ENCODE data around the gene MYCBP2.

MYCBP2 gene

DNA sequence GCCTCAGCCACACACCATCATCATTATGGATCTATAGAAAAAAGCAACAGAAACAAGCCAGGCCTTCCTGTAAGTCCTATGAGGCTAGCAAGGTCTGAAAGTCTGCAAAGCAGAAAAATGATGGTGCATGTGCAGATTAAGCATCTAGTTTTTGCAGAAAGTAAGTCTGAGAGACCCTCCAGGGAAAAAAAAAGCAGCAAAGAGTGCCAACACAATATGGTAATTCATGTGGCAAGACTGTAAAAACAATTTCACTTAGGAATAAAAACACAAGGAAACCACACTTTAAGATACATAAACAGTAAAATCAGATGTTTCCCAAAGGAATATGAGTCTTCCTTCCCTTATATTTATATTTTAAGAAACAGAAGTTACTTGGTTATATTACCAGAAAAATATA lies 187.6 kb downstream of the MYCBP2 start:
- Histone ChIP-seq H3K27me3 (ENCODE audit: control insufficient read depth in 1 of 2, insufficient read depth in 2 of 2, low read length in 2 of 2) (no peaks in the 10 kb centered on the region), H3K36me3 (ENCODE audit: insufficient read depth, low read length) (peaks cover 23% of the 10 kb centered on the region), H3K9me3 (ENCODE audit: low read length) (no peaks in the 10 kb centered on the region), H3K27ac (ENCODE audit: low read depth, low read length) (no peak overlapping the region), H3K4me3 (ENCODE audit: low read depth in 1 of 2, low read length in 2 of 2) (no peak overlapping the region), H3K9ac (ENCODE audit: low read length) (no peak overlapping the region), H3K4me1 (ENCODE audit: insufficient read depth, low read length) (no peaks in the 10 kb centered on the region)

DNA sequence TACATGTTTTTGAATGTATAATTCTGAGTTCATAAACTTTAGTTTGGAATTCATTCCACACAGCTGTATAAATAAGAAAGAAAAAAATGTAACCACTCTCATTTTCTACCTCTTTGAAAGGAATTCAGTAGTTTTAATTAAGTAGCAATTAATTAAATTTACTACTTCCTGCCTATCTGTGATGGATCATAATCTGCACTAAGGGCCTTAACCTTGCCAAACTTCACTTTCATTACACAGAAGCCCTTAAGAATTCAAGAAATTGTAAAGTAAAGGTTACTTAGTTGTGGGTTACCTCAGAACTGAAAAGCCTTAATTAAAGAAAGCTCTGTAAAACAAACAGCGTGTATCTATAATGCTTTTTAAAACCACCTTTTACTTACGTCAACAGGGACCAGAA lies 188.1 kb downstream of the MYCBP2 start:
- no peaks in the 10 kb centered on the region for H3K27me3 ChIP-seq (ENCODE audit: control insufficient read depth in 1 of 2, insufficient read depth in 2 of 2, low read length in 2 of 2)
- H3K36me3 ChIP-seq (ENCODE audit: insufficient read depth, low read length), result peaks cover 20% of the 10 kb centered on the region
- H3K27ac ChIP-seq (ENCODE audit: low read depth, low read length), result no peak overlapping the region
- H3K9ac ChIP-seq (ENCODE audit: low read length), result no peak overlapping the region
- H3K4me3 ChIP-seq (ENCODE audit: low read depth in 1 of 2, low read length in 2 of 2), result no peak overlapping the region
- H3K4me1 ChIP-seq (ENCODE audit: insufficient read depth, low read length), result no peaks in the 10 kb centered on the region
- H3K9me3 ChIP-seq (ENCODE audit: low read length), result no peaks in the 10 kb centered on the region

DNA sequence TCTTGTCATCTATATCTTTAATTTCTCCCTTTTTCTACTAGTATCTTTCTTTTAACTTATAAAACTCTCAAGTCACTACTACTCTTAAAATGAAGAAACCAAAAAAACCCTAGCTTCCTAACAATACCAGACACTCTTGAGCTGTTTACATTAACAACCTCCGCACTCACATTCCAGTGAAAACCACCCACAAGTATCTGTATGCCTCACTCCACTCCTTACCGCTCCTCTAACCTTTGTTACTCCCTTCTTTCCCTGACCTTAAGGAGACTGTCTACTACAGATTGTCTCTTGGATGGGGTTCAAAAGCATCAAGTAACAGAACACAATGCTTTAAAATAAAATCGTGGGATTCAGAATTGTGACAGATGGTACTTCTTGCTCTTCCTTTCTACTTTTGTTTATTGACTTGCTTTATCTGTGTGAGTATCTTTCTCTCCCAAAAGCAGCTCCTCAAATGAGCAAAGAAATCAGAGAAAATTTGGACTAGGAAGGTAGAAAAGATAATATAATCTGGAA lies 189.9 kb downstream of the MYCBP2 start:
- Histone ChIP-seq H3K4me1 (ENCODE audit: insufficient read depth, low read length) (no peaks in the 10 kb centered on the region), H3K9me3 (ENCODE audit: low read length) (no peaks in the 10 kb centered on the region), H3K27ac (ENCODE audit: low read depth, low read length) (no peak overlapping the region), H3K36me3 (ENCODE audit: insufficient read depth, low read length) (peaks cover 11% of the 10 kb centered on the region), H3K27me3 (ENCODE audit: control insufficient read depth in 1 of 2, insufficient read depth in 2 of 2, low read length in 2 of 2) (no peaks in the 10 kb centered on the region), H3K9ac (ENCODE audit: low read length) (no peak overlapping the region), H3K4me3 (ENCODE audit: low read depth in 1 of 2, low read length in 2 of 2) (no peak overlapping the region)

DNA sequence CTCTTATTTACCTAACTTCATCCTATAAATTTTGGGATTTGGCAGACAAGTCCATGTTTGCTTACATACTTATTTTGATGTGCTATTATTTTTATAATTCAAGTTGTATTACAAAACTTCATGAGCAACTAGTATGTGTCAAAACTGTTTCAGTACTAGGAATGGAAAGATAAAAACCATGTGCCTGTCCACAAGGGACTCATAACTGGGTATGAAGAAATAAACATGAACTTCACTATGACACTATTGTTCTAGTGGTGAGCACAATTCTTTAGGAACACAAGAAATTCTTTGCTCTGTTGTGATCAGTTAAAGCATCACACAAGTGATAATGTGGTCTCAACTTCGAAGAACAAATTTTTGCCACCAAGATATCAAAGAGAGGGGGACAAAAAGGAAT lies 202.5 kb downstream of the MYCBP2 start:
- H3K27me3 ChIP-seq (ENCODE audit: control insufficient read depth in 1 of 2, insufficient read depth in 2 of 2, low read length in 2 of 2), result no peaks in the 10 kb centered on the region
- H3K4me1 ChIP-seq (ENCODE audit: insufficient read depth, low read length), result no peaks in the 10 kb centered on the region
- no peak overlapping the region for H3K9ac ChIP-seq (ENCODE audit: low read length)
- H3K27ac ChIP-seq (ENCODE audit: low read depth, low read length), result no peak overlapping the region
- H3K36me3 ChIP-seq (ENCODE audit: insufficient read depth, low read length), result peaks cover 8% of the 10 kb centered on the region
- H3K4me3 ChIP-seq (ENCODE audit: low read depth in 1 of 2, low read length in 2 of 2), result no peak overlapping the region
- no peaks in the 10 kb centered on the region for H3K9me3 ChIP-seq (ENCODE audit: low read length)

DNA sequence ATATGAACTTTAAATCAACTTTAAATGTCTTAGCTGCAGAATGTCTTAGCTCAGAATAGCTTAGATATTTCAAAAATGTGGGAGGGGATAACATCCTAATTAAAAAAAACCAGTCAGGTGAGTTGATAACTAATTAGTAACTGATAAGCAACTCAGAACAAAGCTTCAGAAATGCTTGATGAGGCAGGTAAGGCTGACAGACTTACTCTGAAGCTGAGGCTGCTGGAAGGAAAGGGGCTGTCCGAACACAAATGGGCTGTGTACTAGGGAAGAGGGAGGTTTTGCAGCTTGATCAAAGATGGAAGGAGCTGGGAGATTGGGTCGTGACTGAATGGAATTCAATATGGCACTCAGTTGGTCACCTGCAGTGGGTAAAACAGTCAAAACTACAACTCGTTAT lies 208.8 kb downstream of the MYCBP2 start:
- H3K4me1 ChIP-seq (ENCODE audit: insufficient read depth, low read length), result no peaks in the 10 kb centered on the region
- peaks cover 15% of the 10 kb centered on the region for H3K36me3 ChIP-seq (ENCODE audit: insufficient read depth, low read length)
- H3K4me3 ChIP-seq (ENCODE audit: low read depth in 1 of 2, low read length in 2 of 2), result no peak overlapping the region
- H3K27ac ChIP-seq (ENCODE audit: low read depth, low read length), result no peak overlapping the region
- no peaks in the 10 kb centered on the region for H3K9me3 ChIP-seq (ENCODE audit: low read length)
- no peaks in the 10 kb centered on the region for H3K27me3 ChIP-seq (ENCODE audit: control insufficient read depth in 1 of 2, insufficient read depth in 2 of 2, low read length in 2 of 2)
- no peak overlapping the region for H3K9ac ChIP-seq (ENCODE audit: low read length)

DNA sequence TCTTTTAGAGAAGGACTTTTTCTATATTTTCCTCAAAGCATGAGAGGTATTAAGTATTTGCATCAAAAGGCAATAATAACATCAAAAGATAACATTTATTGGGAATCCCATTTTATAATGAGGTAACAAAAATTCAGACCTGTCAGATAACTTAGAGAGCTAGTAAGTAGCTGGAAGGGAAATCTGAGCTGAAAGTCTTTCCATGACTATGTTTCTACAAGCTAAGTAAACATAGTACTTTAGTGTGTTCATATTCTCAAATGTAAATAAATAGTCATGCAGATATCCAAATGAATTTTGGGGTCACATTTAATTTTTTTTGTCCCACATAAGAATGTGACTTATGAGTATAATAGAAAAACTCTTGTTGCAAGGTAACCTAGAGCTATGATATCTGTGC lies 212.6 kb downstream of the MYCBP2 start:
- Histone ChIP-seq H3K9me3 (ENCODE audit: low read length) (no peaks in the 10 kb centered on the region), H3K27me3 (ENCODE audit: control insufficient read depth in 1 of 2, insufficient read depth in 2 of 2, low read length in 2 of 2) (no peaks in the 10 kb centered on the region), H3K4me1 (ENCODE audit: insufficient read depth, low read length) (no peaks in the 10 kb centered on the region), H3K36me3 (ENCODE audit: insufficient read depth, low read length) (peaks cover 11% of the 10 kb centered on the region), H3K4me3 (ENCODE audit: low read depth in 1 of 2, low read length in 2 of 2) (no peak overlapping the region), H3K27ac (ENCODE audit: low read depth, low read length) (no peak overlapping the region), H3K9ac (ENCODE audit: low read length) (no peak overlapping the region)

DNA sequence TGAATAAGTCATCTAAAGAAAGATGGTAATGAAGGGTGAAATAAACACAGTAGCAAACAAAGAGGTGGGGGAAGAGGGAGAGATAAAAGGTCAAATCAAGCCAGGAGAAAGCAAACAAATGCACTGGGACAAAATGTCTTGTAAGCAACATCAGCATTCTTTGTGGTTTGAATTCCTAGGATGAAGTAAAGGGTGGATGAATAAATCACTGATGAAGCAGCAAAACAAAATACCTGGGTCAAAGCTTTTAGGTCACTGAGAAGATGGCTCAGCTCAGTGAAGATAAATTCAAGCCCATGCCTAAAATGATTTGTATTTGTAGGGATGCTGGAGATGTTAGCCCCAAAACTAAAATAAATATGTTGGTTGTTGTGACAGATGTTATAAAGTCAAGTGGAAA lies 213.4 kb downstream of the MYCBP2 start:
- Histone ChIP-seq H3K9me3 (ENCODE audit: low read length) (no peaks in the 10 kb centered on the region), H3K4me3 (ENCODE audit: low read depth in 1 of 2, low read length in 2 of 2) (no peak overlapping the region), H3K36me3 (ENCODE audit: insufficient read depth, low read length) (peaks cover 9% of the 10 kb centered on the region)

DNA sequence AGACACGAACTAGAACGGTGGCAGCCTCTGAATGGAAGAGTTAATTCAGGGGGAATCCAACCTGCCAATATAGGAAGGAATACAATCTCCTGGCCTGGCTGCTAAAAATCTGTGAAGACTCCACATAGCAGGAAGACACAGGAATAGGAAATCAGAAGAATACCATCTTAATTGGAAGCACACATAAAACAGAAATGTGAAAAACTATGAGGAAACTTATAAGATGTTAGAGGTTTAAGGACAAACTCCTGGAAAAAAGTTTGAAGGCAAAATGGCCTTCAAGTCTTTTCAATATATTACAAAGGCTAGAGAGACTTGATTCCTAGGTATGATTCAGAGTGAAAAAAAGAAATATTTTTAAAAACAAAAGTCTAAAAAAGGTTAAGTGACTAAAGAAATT lies 221.8 kb downstream of the MYCBP2 start:
- H3K36me3 ChIP-seq (ENCODE audit: insufficient read depth, low read length), result no peaks in the 10 kb centered on the region
- no peaks in the 10 kb centered on the region for H3K9me3 ChIP-seq (ENCODE audit: low read length)
- H3K9ac ChIP-seq (ENCODE audit: low read length), result no peak overlapping the region
- no peak overlapping the region for H3K27ac ChIP-seq (ENCODE audit: low read depth, low read length)
- H3K4me3 ChIP-seq (ENCODE audit: low read depth in 1 of 2, low read length in 2 of 2), result no peak overlapping the region
- no peaks in the 10 kb centered on the region for H3K4me1 ChIP-seq (ENCODE audit: insufficient read depth, low read length)
- no peaks in the 10 kb centered on the region for H3K27me3 ChIP-seq (ENCODE audit: control insufficient read depth in 1 of 2, insufficient read depth in 2 of 2, low read length in 2 of 2)

More for the DNA sequence above, 213.4 kb downstream of the MYCBP2 start:
- Histone ChIP-seq H3K9ac (ENCODE audit: low read length) (no peak overlapping the region), H3K27ac (ENCODE audit: low read depth, low read length) (no peak overlapping the region), H3K27me3 (ENCODE audit: control insufficient read depth in 1 of 2, insufficient read depth in 2 of 2, low read length in 2 of 2) (no peaks in the 10 kb centered on the region), H3K4me1 (ENCODE audit: insufficient read depth, low read length) (no peaks in the 10 kb centered on the region)

DNA sequence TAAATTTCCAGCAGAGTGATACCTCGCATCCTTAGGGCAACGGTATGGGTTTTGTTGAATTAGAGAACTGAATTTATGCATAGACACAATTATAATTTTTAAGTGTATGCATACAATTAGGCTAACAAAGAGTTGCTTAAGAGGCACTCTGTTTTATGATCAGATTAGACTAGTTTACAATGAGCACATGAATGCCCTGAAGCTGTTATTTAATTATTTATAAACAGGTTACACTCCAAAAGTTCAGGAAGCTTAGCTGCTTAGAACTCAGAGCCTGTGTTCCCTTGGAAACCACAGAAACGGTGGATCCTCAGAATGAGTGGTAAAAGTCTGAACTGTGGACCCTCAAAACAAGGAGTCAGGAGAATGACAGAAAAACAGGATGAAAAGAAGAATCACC lies 227.5 kb downstream of the MYCBP2 start:
- H3K9me3 ChIP-seq (ENCODE audit: low read length), result no peaks in the 10 kb centered on the region
- H3K4me1 ChIP-seq (ENCODE audit: insufficient read depth, low read length), result no peaks in the 10 kb centered on the region
- H3K4me3 ChIP-seq (ENCODE audit: low read depth in 1 of 2, low read length in 2 of 2), result no peak overlapping the region
- no peak overlapping the region for H3K27ac ChIP-seq (ENCODE audit: low read depth, low read length)
- no peaks in the 10 kb centered on the region for H3K27me3 ChIP-seq (ENCODE audit: control insufficient read depth in 1 of 2, insufficient read depth in 2 of 2, low read length in 2 of 2)
- H3K9ac ChIP-seq (ENCODE audit: low read length), result no peak overlapping the region
- H3K36me3 ChIP-seq (ENCODE audit: insufficient read depth, low read length), result peaks cover 22% of the 10 kb centered on the region

DNA sequence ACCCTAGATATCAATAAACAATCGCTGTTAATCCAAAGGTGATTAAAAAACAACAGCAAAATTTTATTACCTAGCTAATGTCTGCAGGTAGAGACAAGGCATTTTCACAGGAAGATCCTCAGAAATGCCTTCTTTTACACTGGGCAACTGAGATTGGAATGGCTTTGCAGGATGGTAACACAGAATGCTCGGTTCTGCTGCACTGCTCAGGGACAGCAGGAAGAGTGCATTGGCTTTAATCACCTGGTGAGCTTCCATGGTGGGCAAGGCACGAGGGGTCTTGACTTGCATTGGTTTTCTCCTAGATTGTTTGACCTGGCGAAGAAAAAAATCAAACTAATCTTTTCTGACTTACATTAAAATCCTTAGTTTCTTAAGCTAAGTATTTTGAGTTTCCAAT lies 231.6 kb downstream of the MYCBP2 start:
- Histone ChIP-seq H3K4me3 (ENCODE audit: low read depth in 1 of 2, low read length in 2 of 2) (no peak overlapping the region), H3K4me1 (ENCODE audit: insufficient read depth, low read length) (no peaks in the 10 kb centered on the region), H3K36me3 (ENCODE audit: insufficient read depth, low read length) (peaks cover 39% of the 10 kb centered on the region), H3K9ac (ENCODE audit: low read length) (no peak overlapping the region), H3K27me3 (ENCODE audit: control insufficient read depth in 1 of 2, insufficient read depth in 2 of 2, low read length in 2 of 2) (no peaks in the 10 kb centered on the region), H3K27ac (ENCODE audit: low read depth, low read length) (no peak overlapping the region), H3K9me3 (ENCODE audit: low read length) (no peaks in the 10 kb centered on the region)

DNA sequence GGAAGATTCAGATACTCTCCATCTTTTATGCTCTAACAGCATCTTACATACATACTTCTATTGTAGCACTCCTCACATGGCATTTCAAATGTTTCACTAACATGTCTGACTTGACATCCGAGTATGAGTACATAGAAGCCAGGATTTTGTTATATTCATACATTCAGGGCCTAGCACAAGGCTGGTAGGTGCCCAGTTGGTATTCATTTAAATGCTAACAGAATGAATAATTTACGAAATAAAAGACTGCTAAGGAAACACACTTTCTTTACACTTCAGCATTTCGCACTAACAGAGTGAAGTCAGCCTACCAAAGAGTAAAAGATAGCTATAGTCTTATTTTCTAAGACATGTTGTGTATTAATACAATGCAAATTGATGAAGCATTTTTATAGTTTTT lies 232.1 kb downstream of the MYCBP2 start:
- H3K4me3 ChIP-seq (ENCODE audit: low read depth in 1 of 2, low read length in 2 of 2), result no peak overlapping the region
- no peaks in the 10 kb centered on the region for H3K4me1 ChIP-seq (ENCODE audit: insufficient read depth, low read length)
- H3K9me3 ChIP-seq (ENCODE audit: low read length), result no peaks in the 10 kb centered on the region
- H3K27me3 ChIP-seq (ENCODE audit: control insufficient read depth in 1 of 2, insufficient read depth in 2 of 2, low read length in 2 of 2), result no peaks in the 10 kb centered on the region
- no peak overlapping the region for H3K27ac ChIP-seq (ENCODE audit: low read depth, low read length)
- H3K36me3 ChIP-seq (ENCODE audit: insufficient read depth, low read length), result peaks cover 39% of the 10 kb centered on the region
- no peak overlapping the region for H3K9ac ChIP-seq (ENCODE audit: low read length)

DNA sequence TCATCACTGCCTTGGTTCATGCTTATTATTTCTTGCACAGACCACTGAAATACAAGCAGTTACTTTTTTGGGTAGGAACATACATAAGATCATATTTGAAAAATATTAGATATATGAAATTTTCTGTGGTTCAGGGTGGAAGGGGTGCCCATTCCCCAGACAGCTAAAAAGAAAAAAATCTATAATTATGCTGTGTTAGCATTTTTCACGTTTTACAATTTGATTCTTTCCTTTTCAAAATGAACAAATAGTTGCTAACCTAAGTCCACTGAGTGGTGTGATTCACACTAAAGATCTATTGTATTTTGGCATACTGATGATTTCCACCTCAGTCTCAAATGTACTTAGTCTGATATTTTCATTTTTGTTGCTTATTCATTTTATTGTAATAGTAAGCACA lies 233.2 kb downstream of the MYCBP2 start:
- H3K4me3 ChIP-seq (ENCODE audit: low read depth in 1 of 2, low read length in 2 of 2), result no peak overlapping the region
- H3K36me3 ChIP-seq (ENCODE audit: insufficient read depth, low read length), result peaks cover 39% of the 10 kb centered on the region
- no peaks in the 10 kb centered on the region for H3K9me3 ChIP-seq (ENCODE audit: low read length)
- H3K27ac ChIP-seq (ENCODE audit: low read depth, low read length), result no peak overlapping the region
- no peaks in the 10 kb centered on the region for H3K4me1 ChIP-seq (ENCODE audit: insufficient read depth, low read length)
- H3K9ac ChIP-seq (ENCODE audit: low read length), result no peak overlapping the region
- no peaks in the 10 kb centered on the region for H3K27me3 ChIP-seq (ENCODE audit: control insufficient read depth in 1 of 2, insufficient read depth in 2 of 2, low read length in 2 of 2)
